ENCODE measurements around the gene POLR3H.
A peak's percentile ranks its signal among the peaks of the same experiment; 100 is the strongest.

POLR3H gene

DNA sequence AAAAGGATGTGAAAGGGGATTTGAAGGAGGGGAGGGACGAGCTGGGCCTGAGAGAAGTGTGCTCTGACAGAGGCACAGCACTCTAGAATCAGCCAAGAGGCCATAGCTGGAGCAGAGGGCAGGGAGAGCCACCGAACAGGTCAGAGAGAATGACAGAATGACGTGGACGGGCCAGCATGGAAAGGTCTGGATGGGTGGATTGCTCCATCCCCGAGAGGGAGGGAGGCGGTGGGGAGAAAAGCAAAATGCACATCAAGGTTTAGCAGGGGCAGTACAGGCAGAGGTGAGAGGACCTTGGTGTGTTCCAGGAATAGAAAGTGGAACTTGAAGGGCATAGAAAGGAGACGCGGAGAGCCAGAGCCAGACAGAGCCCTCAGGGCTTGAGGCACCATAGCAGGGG, 38.4 kb upstream of the POLR3H start:
- ChIA-PET POLR2A (no interaction called here), CTCF (interaction anchor here (1.6 to 8.2 kb wide), 2 partner anchors 11 to 16 kb away, joined by 3 to 82 read pairs; no protein-coding TSS in a partner anchor)
- 96% methylated on average over 8 of the region's 8 CpGs for WGBS (ENCODE audit: insufficient coverage)
- Histone ChIP-seq H3K4me3 (ENCODE audit: control insufficient read depth in 1 of 7, extremely low read depth in 1 of 7, insufficient read depth in 4 of 7, low read depth in 2 of 7, low read length in 6 of 7) (no peak overlapping the region), H3K27ac (ENCODE audit: insufficient read depth in 1 of 2, low read depth in 1 of 2, low read length in 2 of 2, poor library complexity in 1 of 2, severe bottlenecking in 2 of 2) (no peak overlapping the region), H3K4me1 (ENCODE audit: control extremely low read depth in 1 of 4, control insufficient read depth in 4 of 4, insufficient read depth in 4 of 4, low read length in 3 of 4) (no peaks in the 10 kb centered on the region), H3K9me3 (ENCODE audit: control extremely low read depth in 1 of 5, control insufficient read depth in 4 of 5, insufficient read depth in 2 of 5, low read depth in 1 of 5, low read length in 4 of 5) (no peaks in the 10 kb centered on the region), H3K36me3 (ENCODE audit: control insufficient read depth in 4 of 4, insufficient read depth in 4 of 4, low read length in 3 of 4) (peaks cover 0 to 4% (median under 1%) of the 10 kb centered on the region in 4 experiments), H3K27me3 (replicated peaks in 2 of 5; ENCODE audit: control insufficient read depth in 4 of 5, insufficient read depth in 5 of 5, low read length in 4 of 5) (peaks cover 0 to 3% (median 0%) of the 10 kb centered on the region in 5 experiments)
- DNase-seq = no peak

DNA sequence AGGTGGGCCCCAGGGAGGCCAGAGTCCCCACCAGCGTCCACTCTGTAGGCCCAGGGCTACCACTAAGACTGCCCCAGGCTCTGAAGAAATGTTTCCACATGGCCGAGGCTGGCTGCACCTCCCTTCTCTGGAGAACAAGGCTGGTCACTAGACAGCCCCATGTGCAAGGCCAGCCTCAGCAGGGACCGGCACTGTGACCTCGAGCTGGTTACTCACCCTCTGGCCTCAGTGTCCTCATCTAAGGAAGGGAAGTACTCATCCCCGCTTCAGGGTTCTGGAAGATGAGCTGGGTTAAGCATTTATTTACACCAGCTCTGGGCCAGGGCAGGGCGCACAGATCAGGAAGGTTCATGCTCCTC, 35.7 kb upstream of the POLR3H start:
- H3K4me1 ChIP-seq (ENCODE audit: control extremely low read depth in 1 of 4, control insufficient read depth in 4 of 4, insufficient read depth in 4 of 4, low read length in 3 of 4) = no peaks in the 10 kb centered on the region
- WGBS (ENCODE audit: insufficient coverage) = 100% methylated on average over 3 of the region's 6 CpGs
- peaks cover 0 to 6% (median 2%) of the 10 kb centered on the region in 4 experiments for H3K36me3 ChIP-seq (ENCODE audit: control insufficient read depth in 4 of 4, insufficient read depth in 4 of 4, low read length in 3 of 4)
- no peak for DNase-seq
- ChIA-PET CTCF (interaction anchor here (1.3 to 8.2 kb wide), 5 partner anchors 9 to 22 kb away, joined by 3 to 82 read pairs (median 8); partner anchors contain the start of gene PMM1), POLR2A (no interaction called here)
- no peaks in the 10 kb centered on the region for H3K9me3 ChIP-seq (ENCODE audit: control extremely low read depth in 1 of 5, control insufficient read depth in 4 of 5, insufficient read depth in 2 of 5, low read depth in 1 of 5, low read length in 4 of 5)
- no peak overlapping the region for H3K4me3 ChIP-seq (ENCODE audit: control insufficient read depth in 1 of 7, extremely low read depth in 1 of 7, insufficient read depth in 4 of 7, low read depth in 2 of 7, low read length in 6 of 7)
- peaks cover 0 to 3% (median 2%) of the 10 kb centered on the region in 5 experiments for H3K27me3 ChIP-seq (replicated peaks in 2 of 5; ENCODE audit: control insufficient read depth in 4 of 5, insufficient read depth in 5 of 5, low read length in 4 of 5)
- no peak overlapping the region for H3K27ac ChIP-seq (ENCODE audit: insufficient read depth in 1 of 2, low read depth in 1 of 2, low read length in 2 of 2, poor library complexity in 1 of 2, severe bottlenecking in 2 of 2)

DNA sequence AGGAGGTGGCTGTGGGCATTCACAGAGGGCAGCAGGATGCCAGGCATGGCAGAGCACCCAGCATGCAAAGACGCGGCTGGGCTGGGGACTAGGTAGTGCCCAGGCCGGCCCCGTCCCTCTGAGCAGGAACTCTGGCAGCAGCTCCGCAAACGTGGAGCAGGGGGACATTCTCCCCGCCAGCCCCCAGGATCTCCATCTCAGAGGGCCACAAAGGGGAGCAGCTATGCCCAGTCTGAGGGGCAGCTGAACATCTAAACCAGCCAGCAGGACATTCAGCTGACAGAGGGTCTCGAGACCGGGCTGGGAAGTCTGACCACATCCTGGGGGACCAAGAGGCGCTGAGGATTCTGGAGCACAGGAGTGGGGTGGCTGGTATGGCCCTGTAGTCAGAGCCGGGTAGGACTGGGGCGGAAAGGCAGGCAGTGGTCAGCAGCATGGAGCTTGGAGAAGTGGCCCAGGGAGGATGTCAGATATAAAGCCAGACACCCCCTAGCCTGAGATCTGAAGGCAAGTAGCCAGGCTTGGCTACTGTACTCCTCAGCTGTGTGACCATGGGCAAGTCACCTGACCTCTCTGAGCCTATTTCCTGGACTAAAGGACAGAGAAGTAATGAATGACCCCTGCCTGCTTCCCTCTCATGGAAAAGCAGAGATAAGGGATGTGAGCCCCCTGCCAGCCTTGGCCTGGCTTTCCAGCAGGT, 35.2 kb upstream of the POLR3H start:
- CTCF ChIA-PET = interaction anchor here (1.3 to 8.2 kb wide), 6 partner anchors 10 to 42 kb away, joined by 3 to 82 read pairs (median 6); partner anchors contain the start of genes DESI1, PMM1 and XRCC6

DNA sequence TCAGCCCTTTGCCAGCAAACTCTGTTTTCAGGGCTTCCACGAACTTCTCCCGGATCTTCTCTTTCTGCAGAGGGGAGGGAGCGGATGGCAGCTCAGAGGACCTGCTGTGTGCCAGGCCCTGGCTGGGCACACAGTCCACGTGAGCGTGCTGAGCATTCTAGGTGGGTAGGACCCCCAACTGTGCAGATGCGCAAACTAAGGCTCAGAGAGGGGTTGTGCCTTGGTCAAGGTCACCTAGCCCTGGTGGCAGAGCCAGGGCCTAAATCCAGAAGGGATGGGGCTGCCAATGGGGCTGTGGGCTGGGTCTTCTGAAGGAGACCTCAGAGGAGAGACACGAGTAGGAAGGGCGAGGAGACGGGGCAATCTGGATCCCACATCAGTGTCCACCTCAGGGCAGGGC, 34.5 kb upstream of the POLR3H start:
- POLR2A ChIA-PET = no interaction called here
- CTCF ChIA-PET = interaction anchor here (1.6 to 8.2 kb wide), 6 partner anchors 10 to 42 kb away, joined by 4 to 82 read pairs (median 8); partner anchors contain the start of genes DESI1, PMM1 and XRCC6
- peaks cover 0 to 6% (median 2%) of the 10 kb centered on the region in 4 experiments for H3K36me3 ChIP-seq (ENCODE audit: control insufficient read depth in 4 of 4, insufficient read depth in 4 of 4, low read length in 3 of 4)

More for the DNA sequence above, 35.2 kb upstream of the POLR3H start:
- H3K36me3 ChIP-seq (ENCODE audit: control insufficient read depth in 4 of 4, insufficient read depth in 4 of 4, low read length in 3 of 4) = peaks cover 0 to 6% (median 2%) of the 10 kb centered on the region in 4 experiments
- H3K4me1 ChIP-seq (ENCODE audit: control extremely low read depth in 1 of 4, control insufficient read depth in 4 of 4, insufficient read depth in 4 of 4, low read length in 3 of 4) = no peaks in the 10 kb centered on the region
- H3K27ac ChIP-seq (ENCODE audit: insufficient read depth in 1 of 2, low read depth in 1 of 2, low read length in 2 of 2, poor library complexity in 1 of 2, severe bottlenecking in 2 of 2) = no peak overlapping the region
- DNase-seq = no peak
- peaks cover 0 to 3% (median 0%) of the 10 kb centered on the region in 5 experiments for H3K27me3 ChIP-seq (replicated peaks in 2 of 5; ENCODE audit: control insufficient read depth in 4 of 5, insufficient read depth in 5 of 5, low read length in 4 of 5)
- no peaks in the 10 kb centered on the region for H3K9me3 ChIP-seq (ENCODE audit: control extremely low read depth in 1 of 5, control insufficient read depth in 4 of 5, insufficient read depth in 2 of 5, low read depth in 1 of 5, low read length in 4 of 5)
- POLR2A ChIA-PET = no interaction called here
- no peak overlapping the region for H3K4me3 ChIP-seq (ENCODE audit: control insufficient read depth in 1 of 7, extremely low read depth in 1 of 7, insufficient read depth in 4 of 7, low read depth in 2 of 7, low read length in 6 of 7)
- 95% methylated on average over 12 of the region's 12 CpGs for WGBS (ENCODE audit: insufficient coverage)

DNA sequence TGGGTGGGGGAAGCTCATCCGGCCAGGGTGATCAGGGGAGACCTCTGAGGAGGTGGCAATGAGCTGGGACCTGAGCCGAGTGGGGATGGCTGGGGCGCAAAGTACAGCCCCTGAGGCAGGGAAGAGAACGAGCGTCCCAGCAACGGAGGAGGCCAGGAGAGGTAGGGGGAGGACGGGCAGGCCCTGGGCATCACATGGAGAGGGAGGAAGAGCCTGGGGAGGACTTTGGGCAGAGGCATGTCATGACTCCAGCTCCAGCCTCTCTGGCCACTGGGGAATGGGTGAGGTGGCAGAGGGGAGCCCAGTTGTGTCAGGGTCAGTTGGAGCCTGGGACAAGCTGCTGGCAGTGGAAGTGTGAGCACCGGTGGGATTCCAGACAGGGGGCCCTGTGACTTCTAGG, 33.8 kb upstream of the POLR3H start:
- no peak overlapping the region for H3K4me3 ChIP-seq (ENCODE audit: control insufficient read depth in 1 of 7, extremely low read depth in 1 of 7, insufficient read depth in 4 of 7, low read depth in 2 of 7, low read length in 6 of 7)
- ChIA-PET CTCF (interaction anchor here (1.4 to 8.2 kb wide), 6 partner anchors 11 to 43 kb away, joined by 4 to 82 read pairs (median 9); partner anchors contain the start of genes DESI1, PMM1 and XRCC6), POLR2A (interaction anchor here (1.6 kb wide), 1 partner anchor 12 kb away, joined by 3 read pairs; the partner anchor contains the start of gene PMM1)
- H3K27ac ChIP-seq (ENCODE audit: insufficient read depth in 1 of 2, low read depth in 1 of 2, low read length in 2 of 2, poor library complexity in 1 of 2, severe bottlenecking in 2 of 2) = no peak overlapping the region
- WGBS (ENCODE audit: insufficient coverage) = 97% methylated on average over 8 of the region's 8 CpGs
- peaks cover 0 to 6% (median 2%) of the 10 kb centered on the region in 4 experiments for H3K36me3 ChIP-seq (ENCODE audit: control insufficient read depth in 4 of 4, insufficient read depth in 4 of 4, low read length in 3 of 4)
- H3K27me3 ChIP-seq (replicated peaks in 2 of 5; ENCODE audit: control insufficient read depth in 4 of 5, insufficient read depth in 5 of 5, low read length in 4 of 5) = peaks cover 0 to 3% (median 0%) of the 10 kb centered on the region in 5 experiments
- no peaks in the 10 kb centered on the region for H3K9me3 ChIP-seq (ENCODE audit: control extremely low read depth in 1 of 5, control insufficient read depth in 4 of 5, insufficient read depth in 2 of 5, low read depth in 1 of 5, low read length in 4 of 5)
- no peaks in the 10 kb centered on the region for H3K4me1 ChIP-seq (ENCODE audit: control extremely low read depth in 1 of 4, control insufficient read depth in 4 of 4, insufficient read depth in 4 of 4, low read length in 3 of 4)
- DNase-seq = no peak

More for the DNA sequence above, 34.5 kb upstream of the POLR3H start:
- Histone ChIP-seq H3K4me3 (ENCODE audit: control insufficient read depth in 1 of 7, extremely low read depth in 1 of 7, insufficient read depth in 4 of 7, low read depth in 2 of 7, low read length in 6 of 7) (no peak overlapping the region), H3K4me1 (ENCODE audit: control extremely low read depth in 1 of 4, control insufficient read depth in 4 of 4, insufficient read depth in 4 of 4, low read length in 3 of 4) (no peaks in the 10 kb centered on the region), H3K9me3 (ENCODE audit: control extremely low read depth in 1 of 5, control insufficient read depth in 4 of 5, insufficient read depth in 2 of 5, low read depth in 1 of 5, low read length in 4 of 5) (no peaks in the 10 kb centered on the region), H3K27ac (ENCODE audit: insufficient read depth in 1 of 2, low read depth in 1 of 2, low read length in 2 of 2, poor library complexity in 1 of 2, severe bottlenecking in 2 of 2) (no peak overlapping the region), H3K27me3 (replicated peaks in 2 of 5; ENCODE audit: control insufficient read depth in 4 of 5, insufficient read depth in 5 of 5, low read length in 4 of 5) (peaks cover 0 to 3% (median 0%) of the 10 kb centered on the region in 5 experiments)
- no peak for DNase-seq
- WGBS (ENCODE audit: insufficient coverage) = 96% methylated on average over 9 of the region's 9 CpGs

DNA sequence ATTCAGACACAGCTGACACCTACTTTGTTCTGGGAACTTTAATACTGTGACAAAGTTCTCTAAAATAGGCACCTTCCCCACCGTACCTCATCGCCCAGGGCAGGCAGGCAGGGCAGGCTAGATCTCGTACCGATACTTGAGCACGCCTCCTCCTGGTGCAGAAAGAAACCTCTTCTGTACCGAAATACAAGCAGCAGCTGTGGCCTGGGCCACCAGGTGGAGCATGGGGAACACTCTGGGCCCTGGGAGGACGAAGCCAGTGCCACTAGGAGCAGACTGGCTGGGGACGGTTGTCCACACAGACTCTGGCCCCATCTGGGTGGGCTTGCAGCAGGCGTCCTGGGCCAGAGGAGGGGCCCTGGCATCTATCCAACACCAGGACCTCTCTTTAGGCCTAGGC, 32.6 kb upstream of the POLR3H start:
- ChIA-PET POLR2A (interaction anchor here (1.6 kb wide), 1 partner anchor 13 kb away, joined by 3 read pairs; the partner anchor contains the start of gene PMM1), CTCF (interaction anchor here (0.7 to 8.2 kb wide), 10 partner anchors 9 to 39 kb away, joined by 3 to 82 read pairs (median 6); partner anchors contain the start of gene PMM1)
- H3K4me1 ChIP-seq (ENCODE audit: control extremely low read depth in 1 of 4, control insufficient read depth in 4 of 4, insufficient read depth in 4 of 4, low read length in 3 of 4) = no peaks in the 10 kb centered on the region
- H3K9me3 ChIP-seq (ENCODE audit: control extremely low read depth in 1 of 5, control insufficient read depth in 4 of 5, insufficient read depth in 2 of 5, low read depth in 1 of 5, low read length in 4 of 5) = no peaks in the 10 kb centered on the region
- H3K27me3 ChIP-seq (replicated peaks in 2 of 5; ENCODE audit: control insufficient read depth in 4 of 5, insufficient read depth in 5 of 5, low read length in 4 of 5) = peaks cover 0 to 3% (median 0%) of the 10 kb centered on the region in 5 experiments
- peak; percentile 68 to 79 (median 76) for DNase-seq
- no peak overlapping the region for H3K27ac ChIP-seq (ENCODE audit: insufficient read depth in 1 of 2, low read depth in 1 of 2, low read length in 2 of 2, poor library complexity in 1 of 2, severe bottlenecking in 2 of 2)
- 83% methylated on average over 8 of the region's 9 CpGs for WGBS (ENCODE audit: insufficient coverage)
- H3K36me3 ChIP-seq (ENCODE audit: control insufficient read depth in 4 of 4, insufficient read depth in 4 of 4, low read length in 3 of 4) = peaks cover 0 to 6% (median 2%) of the 10 kb centered on the region in 4 experiments
- H3K4me3 ChIP-seq (ENCODE audit: control insufficient read depth in 1 of 7, extremely low read depth in 1 of 7, insufficient read depth in 4 of 7, low read depth in 2 of 7, low read length in 6 of 7) = no peak overlapping the region

DNA sequence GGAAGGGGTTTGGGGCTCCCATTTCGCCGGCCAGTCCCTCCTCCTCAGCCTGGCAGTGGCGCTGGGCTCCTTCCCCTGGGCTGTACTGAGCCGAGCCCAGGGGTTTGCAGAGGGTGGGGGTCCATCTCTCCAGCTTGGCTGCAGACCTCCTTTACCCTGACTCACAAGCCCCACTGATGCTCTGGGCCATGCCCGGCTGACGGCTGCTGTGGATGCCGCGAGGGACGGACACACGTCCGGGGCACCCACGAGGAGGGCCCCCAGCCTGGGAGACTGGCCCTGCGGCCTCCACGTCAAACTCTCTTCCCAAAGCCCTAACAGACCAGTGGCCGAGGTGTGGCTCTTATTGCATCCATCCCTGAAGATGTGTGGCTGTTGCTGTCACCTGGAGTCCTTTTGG, 31.3 kb upstream of the POLR3H start:
- Histone ChIP-seq H3K4me1 (ENCODE audit: control extremely low read depth in 1 of 4, control insufficient read depth in 4 of 4, insufficient read depth in 4 of 4, low read length in 3 of 4) (no peaks in the 10 kb centered on the region), H3K27me3 (replicated peaks in 2 of 5; ENCODE audit: control insufficient read depth in 4 of 5, insufficient read depth in 5 of 5, low read length in 4 of 5) (peaks cover 0 to 4% (median 0%) of the 10 kb centered on the region in 5 experiments), H3K36me3 (ENCODE audit: control insufficient read depth in 4 of 4, insufficient read depth in 4 of 4, low read length in 3 of 4) (peaks cover 0 to 6% (median 2%) of the 10 kb centered on the region in 4 experiments), H3K27ac (ENCODE audit: insufficient read depth in 1 of 2, low read depth in 1 of 2, low read length in 2 of 2, poor library complexity in 1 of 2, severe bottlenecking in 2 of 2) (no peak overlapping the region), H3K9me3 (ENCODE audit: control extremely low read depth in 1 of 5, control insufficient read depth in 4 of 5, insufficient read depth in 2 of 5, low read depth in 1 of 5, low read length in 4 of 5) (no peaks in the 10 kb centered on the region), H3K4me3 (ENCODE audit: control insufficient read depth in 1 of 7, extremely low read depth in 1 of 7, insufficient read depth in 4 of 7, low read depth in 2 of 7, low read length in 6 of 7) (no peak overlapping the region)
- no peak for DNase-seq
- ChIA-PET CTCF (interaction anchor here (1.7 to 8.2 kb wide), 3 partner anchors 14 to 23 kb away, joined by 9 to 82 read pairs (median 10); partner anchors contain the start of gene PMM1), POLR2A (no interaction called here)
- WGBS (ENCODE audit: insufficient coverage) = 100% methylated on average over 8 of the region's 15 CpGs

Data from common myeloid progenitor, CD34-positive (primary cell).